PC-3 (cell line): Measurements from ENCODE around the gene KRT1.

ENCODE experiments used
- EZH2 ChIP-seq: fragments of 300-600 bp; sonication (generic); IDR thresholded peaks from one replicate; pipeline ENCODE4 v1.6.1; 2017; ENCODE audit warnings: antibody characterized with exemption, mild to moderate bottlenecking, low read length; ENCODE audit not compliant: unreplicated experiment
- EZH2phosphoT487 ChIP-seq: fragments of 300-600 bp; sonication (generic); IDR thresholded peaks from 2 replicates; pipeline ENCODE4 v1.6.1; 2018; ENCODE audit warnings: mild to moderate bottlenecking, antibody characterized with exemption, low read length, borderline replicate concordance
- TF ChIP-seq, protein P1 (sequence below): fragments of 300-600 bp; sonication (generic); conservative IDR thresholded peaks from 2 replicates; pipeline ENCODE4 v1.5.1; 2017; ENCODE audit warnings: antibody characterized with exemption, low read depth, mild to moderate bottlenecking, low read length

DNA sequence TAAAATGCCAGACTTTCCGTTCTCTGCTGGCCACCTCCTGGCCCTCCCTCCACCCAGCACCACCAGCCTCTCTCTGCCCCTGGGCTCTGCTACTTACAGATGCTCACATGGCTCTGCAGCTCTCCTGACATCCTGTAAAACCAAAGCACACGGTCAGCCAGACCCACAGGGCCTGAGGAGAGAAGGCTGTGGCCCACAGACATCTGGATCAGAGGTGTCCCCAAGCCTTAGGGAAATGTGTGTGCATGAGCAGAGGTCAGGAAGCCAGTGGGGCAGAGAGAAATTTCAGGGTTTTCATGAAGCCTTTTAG, 11.6 kb upstream of the KRT1 start:
- TF ChIP-seq, protein P1, sequence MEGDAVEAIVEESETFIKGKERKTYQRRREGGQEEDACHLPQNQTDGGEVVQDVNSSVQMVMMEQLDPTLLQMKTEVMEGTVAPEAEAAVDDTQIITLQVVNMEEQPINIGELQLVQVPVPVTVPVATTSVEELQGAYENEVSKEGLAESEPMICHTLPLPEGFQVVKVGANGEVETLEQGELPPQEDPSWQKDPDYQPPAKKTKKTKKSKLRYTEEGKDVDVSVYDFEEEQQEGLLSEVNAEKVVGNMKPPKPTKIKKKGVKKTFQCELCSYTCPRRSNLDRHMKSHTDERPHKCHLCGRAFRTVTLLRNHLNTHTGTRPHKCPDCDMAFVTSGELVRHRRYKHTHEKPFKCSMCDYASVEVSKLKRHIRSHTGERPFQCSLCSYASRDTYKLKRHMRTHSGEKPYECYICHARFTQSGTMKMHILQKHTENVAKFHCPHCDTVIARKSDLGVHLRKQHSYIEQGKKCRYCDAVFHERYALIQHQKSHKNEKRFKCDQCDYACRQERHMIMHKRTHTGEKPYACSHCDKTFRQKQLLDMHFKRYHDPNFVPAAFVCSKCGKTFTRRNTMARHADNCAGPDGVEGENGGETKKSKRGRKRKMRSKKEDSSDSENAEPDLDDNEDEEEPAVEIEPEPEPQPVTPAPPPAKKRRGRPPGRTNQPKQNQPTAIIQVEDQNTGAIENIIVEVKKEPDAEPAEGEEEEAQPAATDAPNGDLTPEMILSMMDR, result no peak
- no peak for TF ChIP-seq EZH2phosphoT487
- no peak for TF ChIP-seq EZH2
